Suprapubic skin (tissue), 4 donors: ENCODE results near the gene ZSWIM3.

ENCODE experiments used
- EP300 ChIP-seq: sonication (generic); formaldehyde crosslinking; IDR thresholded peaks from one replicate; pipeline ENCODE4 v1.6.1; 2017; ENCODE audit warnings: antibody characterized with exemption
- POLR2A ChIP-seq, 2 donors: fragments of 450-650 bp; IDR thresholded peaks; one replicate each; pipeline ENCODE4 v1.6.1; 2017; ENCODE audit warnings: antibody characterized with exemption in 2 of 2, mild to moderate bottlenecking in 2 of 2, moderate library complexity in 2 of 2
- POLR2AphosphoS5 ChIP-seq, 3 donors: sonication (generic); formaldehyde crosslinking; IDR thresholded peaks; one replicate each; pipeline ENCODE4 v1.6.1; 2017; ENCODE audit warnings: antibody characterized with exemption in 3 of 3
- TF ChIP-seq, protein P1 (sequence below), 2 donors: fragments of 200-600 bp in 1 of 2; fragments of 450-650 bp in 1 of 2; sonication (generic) in 1 of 2; IDR thresholded peaks; one replicate each; pipeline ENCODE4 v1.5.1; 2016 to 2019; ENCODE audit warnings: antibody characterized with exemption in 2 of 2, mild to moderate bottlenecking in 1 of 2, moderate library complexity in 1 of 2

DNA sequence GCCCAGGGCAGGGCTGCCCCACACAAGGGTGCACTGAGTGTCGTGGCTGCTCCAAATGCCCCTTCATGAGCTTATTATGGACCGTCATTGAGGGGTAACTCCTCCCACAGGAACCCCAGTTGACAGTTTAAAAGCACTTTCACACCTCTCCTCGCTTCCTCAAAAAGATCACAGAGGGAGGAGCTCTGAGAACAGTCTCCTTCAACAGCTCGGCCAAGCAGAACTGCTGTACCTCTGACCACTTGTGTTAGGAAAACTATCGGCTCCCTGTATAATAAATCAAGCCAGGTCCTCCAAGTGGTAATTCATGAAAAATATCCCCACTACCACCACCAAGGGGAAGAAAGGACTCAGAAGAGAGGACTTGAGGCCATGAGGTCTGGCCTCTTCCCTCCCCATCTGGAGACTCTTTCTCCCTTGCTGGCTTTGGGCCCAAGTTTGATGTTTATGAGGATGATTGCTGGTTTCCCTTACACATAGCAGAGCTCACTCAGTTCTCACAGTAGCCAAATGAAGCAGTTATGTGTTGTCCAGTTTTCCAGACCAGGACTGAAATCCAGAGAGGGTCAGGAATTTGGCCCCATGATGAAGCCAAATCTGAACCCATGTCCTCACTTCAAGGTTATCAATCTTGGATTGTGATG lies 15.1 kb upstream of the ZSWIM3 start:
- TF ChIP-seq, protein P1, sequence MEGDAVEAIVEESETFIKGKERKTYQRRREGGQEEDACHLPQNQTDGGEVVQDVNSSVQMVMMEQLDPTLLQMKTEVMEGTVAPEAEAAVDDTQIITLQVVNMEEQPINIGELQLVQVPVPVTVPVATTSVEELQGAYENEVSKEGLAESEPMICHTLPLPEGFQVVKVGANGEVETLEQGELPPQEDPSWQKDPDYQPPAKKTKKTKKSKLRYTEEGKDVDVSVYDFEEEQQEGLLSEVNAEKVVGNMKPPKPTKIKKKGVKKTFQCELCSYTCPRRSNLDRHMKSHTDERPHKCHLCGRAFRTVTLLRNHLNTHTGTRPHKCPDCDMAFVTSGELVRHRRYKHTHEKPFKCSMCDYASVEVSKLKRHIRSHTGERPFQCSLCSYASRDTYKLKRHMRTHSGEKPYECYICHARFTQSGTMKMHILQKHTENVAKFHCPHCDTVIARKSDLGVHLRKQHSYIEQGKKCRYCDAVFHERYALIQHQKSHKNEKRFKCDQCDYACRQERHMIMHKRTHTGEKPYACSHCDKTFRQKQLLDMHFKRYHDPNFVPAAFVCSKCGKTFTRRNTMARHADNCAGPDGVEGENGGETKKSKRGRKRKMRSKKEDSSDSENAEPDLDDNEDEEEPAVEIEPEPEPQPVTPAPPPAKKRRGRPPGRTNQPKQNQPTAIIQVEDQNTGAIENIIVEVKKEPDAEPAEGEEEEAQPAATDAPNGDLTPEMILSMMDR (IDR thresholded peaks at IDR 0.05): no peak
- no peak for TF ChIP-seq POLR2AphosphoS5 (IDR thresholded peaks at IDR 0.05)
- no peak for TF ChIP-seq POLR2A (IDR thresholded peaks at IDR 0.05)
- TF ChIP-seq EP300: no peak
